AG10803 (cell line): ENCODE results near the gene DNM2.

Experiments
- DNase-seq: peaks from one replicate; pipeline ENCODE4 v3.0.0; 2010; ENCODE audit warnings: low read depth
- H3K4me3 ChIP-seq: 2 replicates; pipeline ENCODE4 v1.5.1; 2011; ENCODE audit warnings: mild to moderate bottlenecking, low read length, control low read depth
- CTCF ChIP-seq: conservative IDR thresholded peaks from 2 replicates; pipeline ENCODE4 v1.5.1; 2011; ENCODE audit warnings: mild to moderate bottlenecking, low read length, control low read depth, inconsistent platforms

DNM2 gene

GRCh38 chr19:10678813-10679212 is 39.1 kb upstream of the DNM2 start:
- H3K4me3 ChIP-seq: no peak overlapping the region
- no peak for DNase-seq
- TF ChIP-seq CTCF: no peak

GRCh38 chr19:10679743-10680142 is 38.1 kb upstream of the DNM2 start:
- H3K4me3 ChIP-seq: no peak overlapping the region
- no peak for DNase-seq
- TF ChIP-seq CTCF: no peak

GRCh38 chr19:10680545-10681135 is 37.2 kb upstream of the DNM2 start:
- H3K4me3 ChIP-seq: no peak overlapping the region
- no peak for TF ChIP-seq CTCF
- no peak for DNase-seq

- no peak for TF ChIP-seq CTCF
- DNase-seq: no peak
- no peak overlapping the region for H3K4me3 ChIP-seq
Observed at GRCh38 chr19:10681658-10682057, 36.2 kb upstream of the DNM2 start.

- DNase-seq: no peak
- no peak for TF ChIP-seq CTCF
- H3K4me3 ChIP-seq: no peak overlapping the region
Observed at GRCh38 chr19:10682397-10683063, 35.3 kb upstream of the DNM2 start.

- no peak for TF ChIP-seq CTCF
- no peak for DNase-seq
- H3K4me3 ChIP-seq: no peak overlapping the region
Observed at GRCh38 chr19:10683064-10683426, 34.8 kb upstream of the DNM2 start.

- no peak for DNase-seq
- no peak for TF ChIP-seq CTCF
- no peak overlapping the region for H3K4me3 ChIP-seq
Observed at GRCh38 chr19:10683582-10683981, 34.3 kb upstream of the DNM2 start.
